ENCODE data around the gene SSC5D. TPM values are rescaled to one million over a fixed set of nuclear protein-coding genes. Genes with fewer than 3 reads are reported as not detected.

SSC5D gene
- total and polyA plus RNA-seq, 2 of the 4 experiments (the other 2 are of a cell fraction), result 1.4 to 19.1 TPM

GRCh38 chr19:55536951-55537740 is 48.9 kb downstream of the SSC5D start, which contains the start of gene SBK2:
Gene SBK2, minus strand, starts transcription at chr19:55537133. Its CDS starts 839 bp downstream, at chr19:55536294.
- Histone ChIP-seq H2AK9ac (replicated peaks; ENCODE audit: low read depth, low read length, poor library complexity) (peak within 1 kb of the TSS; percentile 61), H3K27me3 (ENCODE audit: control insufficient read depth, insufficient read depth, low read length) (no peaks in the 10 kb centered on the region; the same call in 1 of the 2 replicates), H2AFZ (replicated peaks; ENCODE audit: low read length, poor library complexity) (peak within 1 kb of the TSS; percentile 58), H3K27ac (ENCODE audit: insufficient read depth, low read length) (no peak within 1 kb of the TSS), H3K9ac (ENCODE audit: low read depth, low read length) (no peak within 1 kb of the TSS), H4K91ac (ENCODE audit: insufficient read depth, low read depth, low read length) (no peak within 1 kb of the TSS), H3K18ac (ENCODE audit: low read depth, low read length) (no peak within 1 kb of the TSS), H3K9me3 (ENCODE audit: control insufficient read depth, insufficient read depth, low read length) (no peaks in the 10 kb centered on the region), H3K56ac (ENCODE audit: extremely low read depth, insufficient read depth, low read length) (no peak within 1 kb of the TSS), H3K23ac (ENCODE audit: low read depth, low read length) (no peak within 1 kb of the TSS), H3K4ac (ENCODE audit: low read depth, low read length) (peak within 1 kb of the TSS; percentile 22), H4K8ac (ENCODE audit: low read depth in 2 of 2, low read length in 2 of 2) (peak within 1 kb of the TSS; percentile 10 to 33; a peak in 1 of 4 replicates), H2AK5ac (ENCODE audit: low read depth, low read length) (peak within 1 kb of the TSS; percentile 28; the same call in 1 of the 2 replicates), H4K5ac (ENCODE audit: low read depth, low read length) (no peak within 1 kb of the TSS), H2BK120ac (ENCODE audit: low read depth, low read length) (no peak within 1 kb of the TSS), H2BK15ac (ENCODE audit: low read depth, low read length) (no peak within 1 kb of the TSS), H3K14ac (replicated peaks; ENCODE audit: low read depth, low read length) (0 out of 2 replicates have a peak within 1 kb of the TSS, but pooled peaks have one; percentile 5), H3K4me1 (ENCODE audit: control insufficient read depth, insufficient read depth, low read length) (no peaks in the 10 kb centered on the region; the same call in 1 of the 2 replicates), H3K9me1 (ENCODE audit: insufficient read depth, low read length) (0 out of 2 replicates have a peak, but pooled peaks cover 2% of the 10 kb centered on the region), H3K4me2 (ENCODE audit: low read depth, low read length) (no peak within 1 kb of the TSS), H3K79me1 (ENCODE audit: low read depth in 1 of 2, low read length in 2 of 2) (no peaks in the 10 kb centered on the region), H2BK20ac (ENCODE audit: low read depth, low read length) (no peak within 1 kb of the TSS), H3K4me3 (ENCODE audit: insufficient read depth, low read depth, low read length) (no peak within 1 kb of the TSS), H4K20me1 (ENCODE audit: insufficient read depth, low read length) (no peaks in the 10 kb centered on the region), H2BK5ac (ENCODE audit: low read depth, low read length, poor library complexity, severe bottlenecking) (no peak within 1 kb of the TSS), H3K36me3 (ENCODE audit: control insufficient read depth, insufficient read depth, low read length) (no peaks in the 10 kb centered on the region)
- intact Hi-C loops (cut with micrococcal nuclease), result loop anchor here (2.0 kb wide), 1 partner anchor 20 kb away; no protein-coding TSS in a partner anchor
- TF ChIP-seq CHD1 (IDR thresholded peaks at IDR 0.05; ENCODE audit: low read depth, low read length) (no peak), BHLHE40 (IDR thresholded peaks at IDR 0.05; ENCODE audit: low read depth, low read length) (no peak), RAD21 (IDR thresholded peaks at IDR 0.05; ENCODE audit: low read length) (peak; percentile 17; the same call in 1 of the 2 replicates), SMC3 (IDR thresholded peaks at IDR 0.05; ENCODE audit: low read depth, low read length) (no peak), MXI1 (IDR thresholded peaks at IDR 0.05; ENCODE audit: borderline replicate concordance, low read depth, low read length) (no peak), CTCF (conservative IDR thresholded peaks at IDR 0.05; ENCODE audit: low read depth, low read length) (peak; percentile 32; the same call in 1 of the 2 replicates), MAFK (IDR thresholded peaks at IDR 0.05; ENCODE audit: low read depth, low read length) (no peak), NFE2L2 (IDR thresholded peaks at IDR 0.05; ENCODE audit: low read depth, low read length) (no peak), RFX5 (IDR thresholded peaks at IDR 0.05; ENCODE audit: low read depth, low read length) (peak; percentile 37; the same call in 1 of the 2 replicates)
- TF ChIP-seq, protein P1, sequence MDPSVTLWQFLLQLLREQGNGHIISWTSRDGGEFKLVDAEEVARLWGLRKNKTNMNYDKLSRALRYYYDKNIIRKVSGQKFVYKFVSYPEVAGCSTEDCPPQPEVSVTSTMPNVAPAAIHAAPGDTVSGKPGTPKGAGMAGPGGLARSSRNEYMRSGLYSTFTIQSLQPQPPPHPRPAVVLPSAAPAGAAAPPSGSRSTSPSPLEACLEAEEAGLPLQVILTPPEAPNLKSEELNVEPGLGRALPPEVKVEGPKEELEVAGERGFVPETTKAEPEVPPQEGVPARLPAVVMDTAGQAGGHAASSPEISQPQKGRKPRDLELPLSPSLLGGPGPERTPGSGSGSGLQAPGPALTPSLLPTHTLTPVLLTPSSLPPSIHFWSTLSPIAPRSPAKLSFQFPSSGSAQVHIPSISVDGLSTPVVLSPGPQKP (IDR thresholded peaks at IDR 0.05; ENCODE audit: borderline replicate concordance, low read depth, low read length), result no peak
- in situ Hi-C loops (cut with MboI; ENCODE audit: low sequenced_read_pairs), result no loop called here
- BruUV-seq (replicated peaks), result no TSS peak
- ATAC-seq (ENCODE audit: low read depth) (peak; percentile 40), DNase-seq (no peak)
- dilution Hi-C loops (cut with HindIII; ENCODE audit: low sequenced_read_pairs, unreplicated experiment), result no loop called here
- POLR2A ChIA-PET (ENCODE audit: unreplicated experiment), result no interaction called here
- CTCF ChIA-PET, result no interaction called here
- 14% methylated on average over 6 of the region's 14 CpGs; no CpG with 5 or more reads in 1 of the 2 experiments for WGBS, 2 experiments (ENCODE audit: extremely low coverage in 2 of 2, insufficient read length in 1 of 2)

Measured in IMR-90 (cell line).